Lower leg skin (tissue), 4 donors: ENCODE measurements around the gene IL36RN. TPM values are rescaled to one million over a fixed set of nuclear protein-coding genes. Genes with fewer than 3 reads are reported as not detected.

Source experiments
- DNase-seq, 2 donors: peaks; one replicate each; pipeline ENCODE4 v3.0.0-alpha.2; 2019; ENCODE audit warnings: low spot score in 2 of 2
- H3K4me3 ChIP-seq: fragments of 200-600 bp; sonication (generic); 2 replicates; pipeline ENCODE4 v1.5.1; 2017; ENCODE audit warnings: mild to moderate bottlenecking, low read depth; ENCODE audit not compliant: poor library complexity, severe bottlenecking
- CTCF ChIP-seq, 3 donors: fragments of 450-650 bp; IDR thresholded peaks; one replicate each; pipeline ENCODE4 v1.5.1; 2016; ENCODE audit warnings: antibody characterized with exemption in 3 of 3, mild to moderate bottlenecking in 3 of 3, moderate library complexity in 2 of 3
- POLR2A ChIP-seq, 2 donors: fragments of 450-650 bp; IDR thresholded peaks; one replicate each; pipeline ENCODE4 v1.6.1; 2016 to 2017; ENCODE audit warnings: antibody characterized with exemption in 2 of 2, mild to moderate bottlenecking in 1 of 2, moderate library complexity in 1 of 2
- WGBS, 2 donors: methylation state at CpG; one replicate each; pipeline ENCODE4 v1.1.5; 2018; 5-methylcytosine and 5-hydroxymethylcytosine counted together
- intact Hi-C: fragments of 100-400 bp; cut with DNase I; formaldehyde crosslinking; loops from one replicate; pipeline ENCODE4 v1.15.0; 2023; ENCODE audit warnings: low total_unique reads
- total RNA-seq, 4 donors: library from RNA; depleted of rRNA; stranded (reverse); fragments of >200 nt; gene quantifications; one replicate each; pipeline ENCODE4 v1.1.0, GENCODE V29; 2016

The IL36RN gene
- total RNA-seq, 4 donors from 2014 or later: 51.0 to 121 (median 96.2) TPM

- WGBS, 2 donors: 43 to 46% methylated on average over 3 of the region's 3 CpGs
- TF ChIP-seq POLR2A (IDR thresholded peaks at IDR 0.05) (no peak), CTCF (IDR thresholded peaks at IDR 0.05) (no peak)
- H3K4me3 ChIP-seq: no peak overlapping the region
- DNase-seq: no peak
- intact Hi-C loops: no loop called here
Measured at GRCh38 chr2:113113807-113114206, 54.8 kb downstream of the IL36RN start.

Other genes starting within 250 kb of the IL36RN start
- under 1 TPM in 1 of 4 donors, not detected in 3; 0.47 TPM for gene IL1B, start 222.4 kb upstream of the IL36RN start, total RNA-seq
- gene IL37, start 148.0 kb upstream of the IL36RN start, total RNA-seq: 100 to 1,000 TPM; 132 to 315 (median 147) TPM
- gene IL36G, start 81.2 kb upstream of the IL36RN start, total RNA-seq: 10 to 100 TPM; 19.1 to 65.1 (median 24.5) TPM
- not detected for gene IL36A, start 53.7 kb upstream of the IL36RN start, total RNA-seq
- 10 to 100 TPM in 1 of 4 donors, 1 to 10 TPM in 3; 2.3 to 11.9 (median 7.6) TPM for gene IL36B, start 6.3 kb upstream of the IL36RN start, total RNA-seq
- 10 to 100 TPM in 3 of 4 donors, 1 to 10 TPM in 1; 8.3 to 41.6 (median 20.1) TPM for gene IL1F10, start 8.8 kb downstream of the IL36RN start, total RNA-seq
- gene IL1RN, start 68.4 kb downstream of the IL36RN start, total RNA-seq: 100 to 1,000 TPM; 120 to 178 (median 132) TPM
- 10 to 100 TPM; 58.1 to 99.2 (median 87.6) TPM for gene PSD4, start 114.8 kb downstream of the IL36RN start, total RNA-seq
- gene PAX8, start 219.7 kb downstream of the IL36RN start, total RNA-seq: 1 to 10 TPM in 3 of 4 donors, under 1 TPM in 1; 0.91 to 5.2 (median 4.3) TPM